NCI-H1436 (cell line): ENCODE results near the gene TOP2B.

ENCODE experiments used
- DNase-seq: peaks from one replicate; lab custom pipeline; 2025; lab: John Stamatoyannopoulos, UW

The TOP2B gene

DNA sequence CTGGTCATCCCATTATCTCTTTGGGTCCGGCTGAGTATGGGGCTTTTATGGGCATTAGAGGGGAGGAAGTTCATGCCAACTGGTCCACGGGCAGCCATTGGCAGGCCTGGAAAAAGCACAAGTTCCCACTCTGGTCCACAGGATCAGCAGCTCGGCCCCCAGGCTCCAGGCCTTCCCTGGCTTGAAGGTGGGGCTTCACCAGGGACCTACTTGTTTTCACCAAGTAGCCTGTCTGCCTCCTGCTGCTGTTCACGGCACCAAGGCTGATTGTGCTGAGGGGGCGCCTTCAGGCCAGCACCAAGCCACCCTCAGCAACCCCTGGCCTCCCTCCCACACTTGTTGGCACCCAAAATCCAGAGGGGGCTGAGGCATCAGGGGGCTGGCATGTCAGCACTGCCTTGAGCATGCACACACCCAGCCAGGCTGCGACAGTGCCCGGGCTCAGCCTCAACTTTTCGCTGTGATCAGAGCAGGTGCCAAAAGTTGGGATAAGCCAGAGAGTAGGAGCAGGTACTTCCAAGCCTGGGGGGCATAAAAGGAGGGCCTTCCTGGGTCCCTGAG, 9.1 kb upstream of the TOP2B start:
- DNase-seq = no peak

DNA sequence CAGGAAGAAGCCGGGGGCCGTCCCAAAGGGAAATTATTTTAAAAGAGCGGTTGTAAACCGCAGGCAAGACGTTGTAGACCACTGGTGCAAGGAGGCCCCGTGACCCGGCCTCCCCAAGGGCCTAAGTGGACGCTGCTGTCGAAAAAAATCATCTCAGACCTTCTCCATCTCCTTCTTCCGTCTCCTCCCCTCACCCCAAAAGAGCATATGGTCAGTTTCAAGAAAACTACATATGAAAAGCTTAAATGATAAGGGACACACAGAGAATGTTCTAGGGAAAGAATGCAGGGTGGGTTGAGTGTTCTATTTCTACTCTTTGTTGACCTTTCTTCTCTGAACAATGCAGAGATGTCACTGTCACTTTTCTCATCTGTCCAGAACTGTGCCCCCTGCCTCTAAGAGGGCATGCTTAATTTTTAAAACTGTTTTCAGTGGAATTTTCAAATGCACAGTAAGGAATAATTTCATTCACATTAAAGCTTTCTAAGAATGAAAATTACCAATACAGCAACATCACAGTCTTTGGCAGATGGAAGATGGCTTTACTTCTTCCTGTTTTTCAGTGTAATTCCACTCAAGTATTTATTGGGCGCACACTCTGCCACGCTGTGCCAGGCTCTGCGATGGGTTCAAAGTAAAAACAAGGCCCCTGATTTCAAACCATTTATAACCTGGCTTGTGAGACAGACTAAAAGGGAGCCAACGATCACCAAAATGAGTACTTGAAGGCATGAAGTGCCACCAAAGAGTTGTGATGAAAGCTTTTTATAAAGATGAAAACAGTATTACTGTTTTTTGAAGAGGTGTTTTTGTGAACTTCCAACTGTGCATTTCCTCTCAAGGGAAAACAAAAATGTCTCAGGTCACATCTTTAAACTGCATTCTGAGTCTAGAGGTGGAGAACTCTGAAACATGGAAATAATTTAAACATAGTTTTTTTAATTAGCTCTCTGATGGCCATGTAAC, 891 bp upstream of the TOP2B start:
- no peak for DNase-seq

DNA sequence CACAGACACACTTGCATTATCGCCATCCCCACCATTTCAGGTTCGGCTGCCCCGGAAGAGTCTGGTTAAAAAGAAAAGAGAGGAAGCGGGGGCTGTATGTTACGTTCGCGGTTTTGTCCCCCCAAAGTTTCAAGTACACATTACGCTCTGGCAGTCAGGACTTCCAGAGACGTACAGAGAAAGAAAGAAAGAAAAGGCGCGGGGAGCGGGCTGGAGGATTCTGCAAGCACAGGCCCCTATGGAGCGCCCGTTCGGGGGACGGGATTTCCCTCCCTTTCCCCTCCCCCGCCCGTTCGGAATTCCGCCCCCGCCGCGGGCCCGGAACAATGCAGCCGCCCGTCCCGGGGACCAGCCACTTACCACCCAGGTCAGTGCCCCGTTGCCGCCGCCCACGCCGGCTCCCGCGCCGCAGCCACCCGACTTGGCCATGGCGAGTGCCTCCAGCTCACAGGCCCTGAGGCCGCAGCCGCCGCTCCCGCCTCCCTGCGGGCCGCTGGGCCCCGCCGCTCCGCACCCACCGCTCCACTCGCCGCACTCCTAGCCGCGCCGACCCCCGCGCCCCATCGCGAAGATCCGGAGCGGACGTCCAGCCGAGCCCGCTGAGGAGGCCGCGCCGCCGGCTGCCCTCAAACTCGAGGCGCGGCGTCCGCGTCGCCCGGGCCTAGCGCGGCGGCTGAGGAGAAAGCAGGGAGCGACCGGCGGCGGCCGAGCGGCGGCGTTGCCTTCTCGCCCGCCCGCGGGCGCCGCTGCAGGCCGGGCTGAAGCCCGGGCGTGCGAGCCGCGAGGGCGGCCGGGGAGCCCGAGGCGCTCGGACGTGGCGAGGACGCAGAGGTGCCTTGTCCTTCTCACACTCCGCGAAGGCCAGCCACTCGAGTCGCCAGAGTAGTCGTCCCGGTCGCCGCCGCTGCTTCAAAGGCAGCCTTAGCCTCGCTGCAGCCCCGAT, 567 bp downstream of the TOP2B start:
- DNase-seq = peak; percentile 1

DNA sequence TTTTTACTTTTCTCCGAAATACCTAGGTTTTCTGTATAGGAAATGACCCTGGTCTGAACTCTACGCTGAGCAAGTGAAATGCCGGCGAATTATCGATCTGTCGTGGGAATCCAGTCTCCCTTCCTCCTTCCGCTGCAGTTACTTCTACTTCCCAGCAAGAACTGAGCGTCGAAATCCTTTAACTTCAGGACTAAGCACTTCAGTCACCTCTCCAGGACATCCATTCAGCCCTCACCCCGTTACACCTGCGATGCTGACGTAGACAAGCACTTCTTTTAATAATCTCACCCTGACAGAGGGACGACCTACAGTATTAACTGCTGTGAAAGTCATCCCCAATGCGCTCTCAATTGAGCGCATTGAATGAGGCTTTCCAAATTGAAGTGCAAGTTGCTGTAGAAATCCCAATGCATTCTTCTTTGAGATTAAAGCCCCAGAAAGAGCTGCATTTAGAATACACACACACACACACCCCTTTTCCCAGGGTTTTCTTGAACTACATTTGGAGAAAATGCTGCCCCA, 1.3 kb downstream of the TOP2B start:
- DNase-seq = no peak

DNA sequence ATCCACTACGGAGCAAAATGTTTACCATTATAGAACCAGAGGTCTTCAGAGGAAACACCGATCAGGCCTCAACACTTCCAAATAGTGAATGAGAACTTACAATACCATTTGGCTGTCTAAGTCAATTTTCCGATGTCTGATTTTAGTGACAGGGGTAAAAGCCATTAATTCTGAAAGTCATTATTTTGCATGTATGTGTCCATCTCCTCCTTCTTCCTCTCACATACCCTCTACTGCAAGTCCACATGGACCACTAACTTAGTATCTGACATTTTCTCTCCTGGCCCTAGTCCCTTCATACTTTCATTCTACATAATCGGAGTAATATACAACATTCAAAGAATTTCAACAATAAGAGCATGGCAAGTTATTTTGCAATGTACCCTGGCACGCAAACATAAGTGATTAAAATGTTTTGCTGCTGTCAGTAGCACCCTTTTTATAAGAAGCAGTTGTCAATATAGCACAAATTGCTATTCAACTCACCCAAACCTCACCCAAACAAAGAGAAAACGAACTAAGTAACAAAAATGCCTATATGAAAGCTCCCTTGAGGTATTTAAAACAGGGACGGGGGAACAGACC, 1.9 kb downstream of the TOP2B start:
- DNase-seq = no peak

DNA sequence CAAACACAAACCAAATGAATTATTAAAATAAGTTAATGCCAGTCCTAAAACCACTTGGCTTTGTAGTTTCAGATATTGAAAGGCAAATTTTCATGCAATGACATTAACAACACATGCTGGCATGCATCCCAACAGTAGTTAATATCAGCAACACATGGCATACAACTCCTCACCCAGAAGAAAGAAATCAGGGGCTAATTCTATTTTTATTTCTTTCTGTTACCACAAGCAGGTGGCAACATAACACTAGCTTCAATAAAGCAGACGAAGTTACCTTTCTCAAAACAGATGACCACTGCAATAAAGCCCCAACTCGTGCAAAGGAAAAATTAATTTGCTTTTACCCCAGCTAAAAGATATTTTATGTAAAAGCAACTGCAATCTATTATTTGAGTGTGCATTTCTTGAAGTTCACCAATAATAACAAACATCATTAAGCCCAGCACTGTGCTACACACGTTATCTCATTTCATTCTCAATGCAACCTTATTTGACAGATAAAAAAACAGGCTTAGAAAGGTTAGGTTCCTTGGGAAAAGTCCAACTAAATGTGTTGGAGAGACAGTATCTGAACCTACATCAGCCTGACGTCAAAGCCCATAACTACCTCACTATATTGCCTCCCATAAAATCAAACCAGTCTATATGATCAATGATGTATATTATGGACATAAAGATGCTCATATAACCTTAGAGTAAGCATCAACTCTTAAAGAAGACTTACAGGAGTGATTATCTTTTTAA, 2.8 kb downstream of the TOP2B start:
- DNase-seq = no peak

DNA sequence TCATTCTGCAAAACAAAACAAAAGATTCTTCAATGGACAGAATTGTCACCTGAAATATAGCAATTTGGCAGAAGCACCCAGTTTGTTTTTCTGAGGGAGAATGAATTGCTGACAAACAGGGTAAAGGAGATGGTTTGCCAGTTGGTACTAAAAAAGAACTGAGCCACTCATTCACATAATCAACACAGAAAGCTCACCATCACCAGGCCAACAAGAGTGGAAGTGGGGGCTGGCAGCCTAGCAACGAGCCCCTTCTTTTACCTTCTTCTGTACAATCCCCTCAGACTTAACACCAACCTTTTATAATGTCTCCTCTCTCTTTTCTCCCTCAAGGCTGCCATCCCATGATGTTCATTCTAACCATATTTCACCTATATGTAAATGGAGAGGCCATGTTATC, 5.9 kb downstream of the TOP2B start:
- DNase-seq = no peak

DNA sequence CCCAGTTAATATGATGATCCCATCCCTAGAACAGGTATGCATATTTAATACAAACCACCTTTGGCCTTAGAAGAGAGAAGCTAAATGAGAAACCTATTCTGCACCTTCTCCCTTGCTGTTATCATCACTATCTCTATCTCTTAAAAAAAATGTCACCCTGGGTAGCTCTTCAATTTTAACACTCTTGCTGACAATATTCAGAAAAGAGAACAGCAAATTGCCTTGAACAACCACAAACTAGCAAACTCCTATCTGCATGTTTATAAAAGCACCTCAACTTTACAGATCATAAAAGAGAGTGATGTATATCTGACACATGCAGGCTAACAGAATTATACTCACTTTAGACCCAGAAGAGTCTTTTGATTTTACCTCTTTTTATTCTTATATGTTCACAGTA, 7.4 kb downstream of the TOP2B start:
- DNase-seq = no peak

DNA sequence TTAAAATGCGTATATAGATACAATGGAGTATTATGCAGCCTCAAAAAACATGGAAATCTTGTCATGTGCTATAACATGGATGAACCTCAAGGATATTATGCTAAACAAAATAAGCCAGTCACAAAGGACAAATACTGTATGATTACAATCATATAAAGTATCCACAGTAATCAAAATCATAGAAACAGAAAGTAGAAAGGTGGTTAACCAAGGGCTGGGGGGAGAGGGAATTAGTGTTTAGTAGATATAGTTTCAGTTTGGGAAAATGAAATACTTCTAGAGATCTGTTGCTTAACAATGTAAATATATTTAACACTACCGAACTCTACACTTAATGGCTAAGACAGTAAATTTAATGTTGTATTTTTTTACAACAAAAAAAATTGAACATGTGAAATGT, 9.0 kb downstream of the TOP2B start:
- no peak for DNase-seq

DNA sequence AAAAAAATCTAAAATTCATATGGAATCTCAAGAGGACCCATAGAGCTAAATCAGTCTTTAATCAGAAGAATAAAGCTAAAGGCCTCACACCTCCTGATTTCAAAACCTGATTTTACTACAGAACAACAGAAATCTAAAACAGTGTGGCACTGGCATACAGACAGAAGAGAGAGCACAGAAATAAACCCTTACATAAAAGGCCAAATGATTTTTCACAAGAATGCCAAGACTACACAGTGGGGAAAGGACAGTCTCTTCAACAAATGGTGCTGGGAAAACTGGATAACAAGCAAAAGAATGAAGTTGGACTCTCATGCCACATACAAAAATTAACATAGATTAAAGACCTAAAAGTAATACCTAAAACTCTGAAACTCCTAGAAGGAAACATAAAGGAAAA, 10.1 kb downstream of the TOP2B start:
- no peak for DNase-seq

DNA sequence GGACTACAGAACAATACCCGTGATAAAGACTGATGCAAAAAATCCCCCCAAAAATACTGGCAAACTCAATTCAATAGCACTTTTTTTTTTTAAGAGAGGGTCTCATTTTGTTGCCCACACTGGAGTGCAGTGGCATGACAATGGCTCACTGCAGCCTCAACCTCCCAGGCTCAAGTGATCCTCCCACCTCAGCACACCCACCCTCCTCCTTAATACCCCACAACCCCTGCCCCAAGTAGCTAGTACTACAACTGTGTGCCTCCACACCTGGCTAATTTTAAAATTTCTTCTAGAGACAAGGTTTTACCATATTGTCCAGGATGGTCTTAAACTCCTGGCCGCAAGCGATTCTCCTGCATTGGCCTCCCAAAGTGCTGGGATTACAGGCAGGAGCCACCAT, 11.4 kb downstream of the TOP2B start:
- no peak for DNase-seq

DNA sequence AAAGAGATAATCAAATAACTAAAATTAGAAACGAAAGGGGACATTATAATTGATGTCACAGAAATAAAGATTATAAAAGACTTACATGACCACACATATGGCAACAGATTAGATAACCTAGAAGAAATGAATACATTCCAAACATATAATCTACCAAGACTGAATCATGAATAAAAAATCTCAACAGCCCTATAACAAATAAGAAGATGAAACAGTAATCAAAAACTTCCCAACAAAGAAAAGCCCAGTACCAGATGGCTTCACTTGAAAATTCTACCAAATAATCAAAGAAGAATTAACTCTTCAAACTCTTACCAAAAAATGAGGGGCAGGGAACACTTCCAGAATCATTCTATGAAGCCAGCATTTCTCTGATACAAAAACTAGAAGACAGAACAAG, 11.8 kb downstream of the TOP2B start:
- DNase-seq = no peak

DNA sequence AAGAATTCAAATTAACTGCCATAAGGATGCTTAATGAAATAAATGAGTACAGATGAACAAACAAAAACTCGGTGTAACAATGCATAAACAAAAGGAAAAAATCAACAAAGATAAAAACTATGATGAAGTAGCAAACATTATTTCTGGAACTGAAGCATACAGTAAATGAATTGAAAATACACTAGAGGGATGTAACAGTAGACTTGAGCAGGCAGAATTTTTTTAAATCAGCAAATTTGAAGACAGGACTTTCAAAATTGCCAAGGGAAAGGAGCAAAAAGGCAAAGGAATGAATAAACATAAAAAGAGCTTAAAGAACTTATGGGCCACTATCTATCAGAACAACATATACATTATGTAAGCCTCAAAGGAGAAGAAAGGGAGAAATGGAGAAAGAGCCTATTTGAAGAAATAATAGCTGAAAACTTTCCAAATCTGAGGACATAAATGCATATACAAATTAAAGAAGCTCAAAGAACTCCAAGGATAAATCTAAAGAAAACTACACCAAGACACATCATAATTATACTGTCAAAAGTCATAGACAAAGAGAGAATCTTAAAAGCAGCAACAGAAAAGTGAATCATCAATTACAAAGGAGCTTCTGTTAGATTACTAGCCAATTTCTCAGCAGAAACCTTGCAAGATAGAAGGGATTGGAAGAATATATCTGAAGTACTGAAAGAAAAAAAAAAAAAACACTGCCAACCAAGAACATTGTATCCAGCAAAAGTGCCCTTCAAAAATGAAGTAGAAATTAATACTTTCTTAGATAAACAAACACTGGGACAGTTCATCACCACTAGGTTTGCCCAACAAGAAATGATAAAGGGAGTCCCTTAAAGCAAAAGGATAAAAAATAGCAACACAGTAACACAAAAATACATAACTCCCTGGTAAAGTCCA, 15.5 kb downstream of the TOP2B start:
- no peak for DNase-seq

DNA sequence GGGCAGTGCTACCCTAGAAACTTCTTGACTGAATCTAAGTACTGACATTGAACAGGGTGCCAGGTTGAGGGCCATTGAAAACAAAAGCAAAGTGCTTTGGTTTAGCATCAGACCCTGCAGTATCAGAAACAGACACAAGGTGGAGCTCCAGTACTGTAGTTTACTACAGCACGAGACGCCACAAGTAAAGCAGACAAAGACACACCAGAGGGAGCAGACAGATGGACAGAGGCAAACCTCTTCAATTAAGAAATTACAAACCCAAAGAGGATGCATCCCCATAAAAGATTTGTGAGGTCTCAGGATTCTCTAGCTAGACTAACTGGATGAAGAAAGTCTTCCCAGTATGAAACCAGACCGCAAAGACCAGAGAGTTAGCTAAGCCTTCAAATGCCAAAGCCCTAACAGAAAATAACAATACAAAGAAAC, 16.6 kb downstream of the TOP2B start:
- DNase-seq = peak; percentile 23

DNA sequence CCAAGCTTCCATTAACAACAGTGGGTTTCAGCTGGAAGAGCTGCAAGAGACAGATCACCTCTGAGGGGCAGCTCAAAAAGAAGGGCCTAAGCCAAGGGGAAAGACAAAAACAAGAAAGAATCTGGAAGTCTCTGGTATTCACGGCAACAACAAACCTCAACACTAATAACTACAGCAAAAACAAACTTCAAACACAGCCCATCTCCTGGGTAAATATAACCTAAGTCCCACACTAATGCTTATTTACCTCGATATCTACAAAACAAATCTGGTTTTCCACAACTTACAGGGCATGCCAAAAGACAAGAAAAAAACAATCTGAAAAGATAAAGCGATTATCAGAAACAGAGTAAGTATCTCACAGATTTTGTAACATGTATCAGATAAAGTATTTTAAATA, 29.7 kb downstream of the TOP2B start:
- no peak for DNase-seq

DNA sequence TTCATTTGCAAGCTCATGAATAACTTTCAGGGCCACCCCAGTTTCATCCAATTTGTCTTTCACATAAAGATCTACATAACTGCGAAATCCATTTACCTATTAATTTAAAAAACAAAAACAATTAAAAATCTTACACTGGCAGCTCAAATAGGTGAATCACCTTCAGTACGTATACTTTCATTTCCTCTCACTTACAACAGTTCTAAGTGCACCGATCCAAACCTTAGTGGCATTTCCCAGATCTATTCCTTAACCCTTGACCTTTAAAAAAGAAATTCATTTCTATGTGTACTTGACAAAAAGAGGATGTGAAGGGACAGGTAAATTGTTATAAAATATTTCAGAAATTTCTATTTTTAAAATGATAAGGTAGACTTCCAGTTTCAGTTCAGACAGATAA, 30.8 kb downstream of the TOP2B start:
- no peak for DNase-seq

DNA sequence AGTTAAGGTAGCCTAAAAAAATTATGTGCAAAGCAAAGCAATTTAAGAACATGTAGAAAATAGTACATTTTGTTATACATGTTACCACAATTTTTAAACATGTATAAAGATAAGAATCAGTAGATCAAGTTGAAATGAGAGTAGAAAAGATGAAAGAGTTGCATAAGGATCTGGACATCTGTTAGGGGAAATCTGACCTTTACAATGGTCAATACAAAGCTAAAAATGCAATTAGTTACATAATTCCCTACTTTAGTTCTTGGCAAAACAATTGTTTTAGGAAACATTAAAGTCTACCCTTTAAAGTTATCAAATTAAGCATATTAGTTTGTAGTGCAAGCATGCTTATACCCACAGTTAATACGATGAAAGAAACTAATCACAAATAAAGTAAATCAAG, 32.7 kb downstream of the TOP2B start:
- no peak for DNase-seq

DNA sequence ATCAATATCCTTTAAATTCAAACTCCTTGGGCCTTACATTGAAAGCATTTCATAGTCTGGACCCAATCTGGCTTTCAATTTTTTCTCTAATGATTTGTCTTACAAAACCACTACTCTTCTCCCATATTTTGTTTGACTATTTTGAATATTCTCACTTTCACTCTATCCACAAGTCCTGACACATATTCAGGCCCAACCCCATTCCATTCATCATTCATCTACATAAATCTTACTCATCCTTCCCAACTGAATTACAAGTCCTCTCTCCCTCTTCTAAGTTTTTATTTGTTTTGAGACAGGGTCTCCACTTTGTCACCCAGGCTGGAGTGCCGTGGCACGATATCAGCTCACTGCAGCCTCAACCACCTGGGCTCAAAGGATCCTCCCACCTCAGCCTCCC, 43.6 kb downstream of the TOP2B start:
- no peak for DNase-seq

DNA sequence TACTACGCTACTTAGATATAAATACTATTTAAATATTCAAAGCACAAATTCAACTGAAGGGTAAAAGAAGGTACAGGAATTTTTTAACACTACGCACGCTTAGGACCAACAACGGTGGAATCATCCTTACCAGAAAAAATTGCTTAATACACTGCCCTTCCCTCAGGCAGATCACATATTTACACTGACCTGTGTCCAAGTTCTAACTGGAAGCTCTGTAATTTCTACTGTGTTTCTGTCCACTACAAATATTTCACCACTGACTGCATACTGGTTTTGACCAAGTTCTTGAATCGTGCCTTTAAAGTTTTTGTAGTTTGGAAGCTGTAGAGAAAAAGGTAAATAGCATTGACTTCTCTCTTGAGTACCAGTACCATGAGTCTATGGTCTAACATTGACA, 44.2 kb downstream of the TOP2B start:
- DNase-seq = no peak

DNA sequence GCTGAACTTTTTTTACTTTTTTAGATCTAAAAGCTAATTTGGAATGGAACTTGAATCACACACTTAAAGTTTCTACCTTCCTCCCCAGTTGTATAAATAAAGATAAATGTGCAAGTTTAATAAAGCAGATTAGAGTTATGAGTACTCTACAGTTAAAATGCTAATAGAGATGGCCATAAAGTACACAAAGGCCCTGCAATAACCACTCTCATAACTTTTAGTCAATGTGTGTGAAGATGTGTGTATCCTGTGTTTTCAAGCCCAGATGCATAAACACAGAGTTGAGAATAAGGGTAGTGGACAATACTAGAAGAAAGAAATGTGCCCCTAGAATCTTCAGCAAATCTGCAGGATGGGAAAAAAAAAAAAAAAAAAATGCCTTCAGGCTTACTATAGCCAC, 45.3 kb downstream of the TOP2B start:
- DNase-seq = no peak
